Limb (tissue), 2 donors: ENCODE data around the gene GGT1.
"Not testable (repeated sequence)": the region's sequence is repeated elsewhere in the genome, so short reads cannot be mapped to it uniquely, and the experiment has no call there.

Experiments
- DNase-seq, 2 donors: peaks; one replicate each; pipeline ENCODE4 v3.0.0-alpha.2; 2016; ENCODE audit errors: extremely low spot score in 2 of 2

GGT1 gene

GRCh38 chr22:24599514-24599913 lies 3.5 kb upstream of the GGT1 start:
- DNase-seq, result no peak

- DNase-seq, result not testable (repeated sequence)
Measured at GRCh38 chr22:24599958-24600715, 2.9 kb upstream of the GGT1 start.

DNA sequence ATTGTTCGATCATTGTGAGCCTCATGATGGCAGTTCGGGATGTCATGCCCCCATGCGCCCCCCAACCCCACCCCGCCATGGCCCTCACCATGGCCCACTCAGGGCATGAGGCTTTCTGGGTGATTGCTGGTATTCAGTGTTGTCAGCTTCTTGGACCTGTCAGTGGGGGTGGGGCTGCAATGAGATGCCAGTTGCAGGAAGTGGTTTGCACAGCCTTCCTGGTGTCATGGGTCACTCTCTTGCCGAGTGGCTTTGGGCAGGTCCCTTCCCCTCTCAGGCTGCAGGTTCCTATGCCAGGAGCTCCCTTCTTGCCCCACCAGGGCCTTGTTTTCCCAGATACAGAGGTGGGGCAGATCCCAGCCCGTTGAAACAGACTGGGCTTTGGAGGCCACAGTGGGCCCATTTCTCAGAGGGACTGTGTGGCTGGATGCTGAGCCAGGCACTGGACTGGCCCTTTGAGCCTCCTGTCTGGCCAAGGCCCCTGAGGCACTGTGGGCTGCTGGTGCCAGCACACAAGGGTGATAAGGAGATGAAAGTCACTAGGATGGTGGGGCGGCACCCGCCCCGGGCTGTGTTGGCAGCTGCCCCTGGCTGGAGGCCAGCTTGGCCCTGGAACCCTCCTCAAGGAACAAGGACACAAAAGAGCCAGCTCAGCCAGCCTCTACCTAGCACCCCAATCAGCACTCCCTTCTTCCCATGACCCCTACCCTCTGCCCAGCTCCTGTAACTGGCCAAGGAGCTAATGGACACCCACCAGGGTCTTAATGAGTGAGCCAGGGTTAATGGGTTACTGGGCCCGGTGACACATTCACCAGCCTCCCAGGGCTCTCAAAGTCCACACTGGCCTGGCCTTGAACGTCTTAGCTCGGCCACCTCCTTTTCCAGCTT lies 1.5 kb upstream of the GGT1 start:
- peak in 1 of 2 donors; percentile 37 for DNase-seq

- not testable (repeated sequence) for DNase-seq
Measured at GRCh38 chr22:24602105-24602749, 766 bp upstream of the GGT1 start.

- peak in 1 of 2 donors; percentile 36 for DNase-seq
Measured at GRCh38 chr22:24603770-24604629, 1.0 kb downstream of the GGT1 start.

GRCh38 chr22:24606340-24606739 lies 3.3 kb downstream of the GGT1 start:
- DNase-seq, result not testable (repeated sequence)

DNA sequence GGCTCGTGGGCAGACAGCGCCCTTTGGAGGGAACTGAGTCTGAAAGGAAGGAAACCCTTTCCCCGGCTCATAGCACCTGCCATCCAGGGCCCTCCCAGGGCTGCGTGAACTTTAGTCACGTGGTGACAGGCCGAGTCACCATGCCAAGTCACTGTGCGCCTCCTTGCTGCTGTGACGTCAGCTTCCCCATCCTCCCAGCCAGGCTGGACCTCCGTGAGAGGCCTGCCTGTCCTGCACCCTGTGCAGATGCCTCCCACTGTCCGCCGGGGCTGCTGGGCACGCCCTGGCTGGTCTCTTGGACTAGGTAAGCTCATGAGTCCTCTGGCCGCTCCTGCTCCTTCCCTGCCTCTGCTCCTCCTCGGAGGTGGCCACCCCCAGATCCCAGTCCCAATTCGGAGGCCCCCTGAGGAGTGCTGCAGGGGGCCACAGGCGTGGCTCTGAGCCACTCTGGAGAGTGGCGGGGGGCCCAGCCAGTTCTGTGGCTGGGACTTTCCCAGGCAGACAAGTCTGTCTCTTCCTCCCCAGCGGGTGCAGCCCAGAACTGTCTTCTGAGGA lies 4.5 kb downstream of the GGT1 start:
- DNase-seq, result not testable (repeated sequence)

GRCh38 chr22:24608327-24608726 lies 5.3 kb downstream of the GGT1 start:
- not testable (repeated sequence) for DNase-seq

- DNase-seq, result not testable (repeated sequence)
Measured at GRCh38 chr22:24609888-24610287, 6.9 kb downstream of the GGT1 start.

DNA sequence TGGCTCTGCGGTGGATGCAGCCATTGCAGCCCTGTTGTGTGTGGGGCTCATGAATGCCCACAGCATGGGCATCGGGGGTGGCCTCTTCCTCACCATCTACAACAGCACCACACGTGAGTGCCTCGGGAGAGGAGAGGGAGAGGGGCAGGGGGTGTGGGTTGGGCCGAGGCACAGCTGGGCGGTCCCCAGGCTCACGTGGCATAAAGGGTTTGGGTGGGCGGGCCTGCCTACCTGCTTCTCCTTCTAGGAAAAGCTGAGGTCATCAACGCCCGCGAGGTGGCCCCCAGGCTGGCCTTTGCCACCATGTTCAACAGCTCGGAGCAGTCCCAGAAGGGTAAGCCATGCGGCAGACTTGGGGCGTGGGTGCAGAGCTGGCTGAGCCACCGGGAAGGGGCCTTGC lies 11.8 kb downstream of the GGT1 start:
- DNase-seq, result not testable (repeated sequence)

DNA sequence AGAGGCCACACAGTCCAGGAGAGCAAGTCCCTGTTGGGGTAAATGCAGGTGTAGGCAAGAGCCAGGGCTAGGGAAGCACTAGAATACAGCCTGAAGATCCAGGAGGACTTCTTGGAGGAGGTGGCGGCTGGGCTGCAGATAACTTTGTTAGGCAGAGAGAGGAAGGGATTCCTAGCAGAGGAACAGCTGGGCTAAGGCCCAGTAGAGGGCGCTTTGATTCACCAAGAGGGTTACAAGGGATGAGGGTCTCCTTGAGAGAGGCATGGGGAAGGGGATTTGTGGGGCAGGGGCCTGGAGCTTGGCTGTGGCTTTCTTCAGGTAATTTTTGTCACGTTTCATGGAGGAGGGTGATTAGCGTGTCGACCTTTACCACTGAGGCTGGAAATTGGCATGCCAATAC lies 18.3 kb downstream of the GGT1 start:
- not testable (repeated sequence) for DNase-seq

DNA sequence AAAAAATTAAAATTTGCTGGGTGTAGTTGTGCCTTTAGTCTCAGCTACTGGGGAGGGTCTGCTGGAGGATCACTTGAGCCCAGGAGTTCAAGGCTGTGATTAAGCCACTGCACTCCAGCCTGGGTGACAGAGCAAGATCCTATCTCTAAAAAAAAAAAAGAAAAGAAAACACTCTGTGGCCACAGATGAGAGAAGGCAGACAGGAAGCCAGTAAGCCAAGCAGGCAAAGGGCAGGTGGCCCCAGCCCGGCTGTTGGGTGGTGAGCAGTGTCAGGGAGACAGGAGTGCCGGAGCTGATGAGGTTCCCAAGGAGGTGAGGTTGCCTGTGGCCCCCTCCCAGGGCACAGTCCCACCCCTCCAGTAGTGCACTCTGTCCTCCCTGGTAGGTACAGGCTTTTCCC lies 19.6 kb downstream of the GGT1 start:
- not testable (repeated sequence) for DNase-seq

- not testable (repeated sequence) for DNase-seq
Measured at GRCh38 chr22:24627911-24628310, 24.9 kb downstream of the GGT1 start.

DNA sequence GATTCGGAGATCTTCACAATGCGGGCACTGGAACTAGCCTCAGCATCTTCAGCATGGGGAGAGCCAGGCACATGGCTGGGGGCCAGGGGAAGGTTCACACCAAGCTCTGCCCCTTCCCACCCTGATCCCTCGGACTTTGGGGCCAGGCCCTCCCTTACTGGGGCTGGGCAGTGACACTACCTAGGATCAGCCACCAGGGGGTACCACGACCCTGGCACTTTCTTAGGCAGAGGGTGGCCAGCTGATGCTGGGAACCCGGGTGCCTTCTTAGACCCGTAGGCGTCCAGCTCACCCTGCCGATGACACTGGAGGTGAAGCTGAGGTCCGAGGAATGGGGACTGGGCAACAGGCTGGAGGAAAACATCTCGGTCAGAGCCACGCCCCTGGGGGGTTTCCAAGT lies 26.1 kb downstream of the GGT1 start:
- not testable (repeated sequence) for DNase-seq

DNA sequence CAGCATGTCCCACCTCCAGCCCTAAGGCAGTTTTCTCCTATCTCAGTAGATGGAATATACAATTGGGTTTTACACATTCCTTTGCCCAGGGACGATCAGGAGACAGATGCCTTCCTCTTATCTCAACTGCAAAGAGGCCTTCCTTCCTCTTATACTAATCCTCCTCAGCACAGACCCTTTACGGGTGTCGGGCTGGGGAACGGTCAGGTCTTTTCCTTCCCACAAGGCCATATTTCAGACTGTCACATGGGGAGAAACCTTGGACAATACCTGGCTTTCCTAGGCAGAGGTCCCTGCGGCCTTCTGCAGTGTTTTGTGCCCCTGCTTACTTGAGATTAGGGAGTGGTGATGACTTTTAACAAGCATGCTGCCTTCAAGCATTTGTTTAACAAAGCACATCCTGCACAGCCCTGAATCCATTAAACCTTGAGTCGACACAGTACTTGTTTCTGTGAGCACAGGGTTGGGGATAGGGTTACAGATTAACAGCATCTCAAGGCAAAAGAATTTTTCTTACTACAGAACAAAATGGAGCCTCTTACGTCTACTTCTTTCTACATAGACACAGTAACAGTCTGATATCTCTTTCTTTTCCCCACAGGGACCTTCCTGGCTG lies 27.9 kb downstream of the GGT1 start:
- DNase-seq, result not testable (repeated sequence)

- peak in 1 of 2 donors; percentile 42 for DNase-seq
Measured at GRCh38 chr22:24631430-24632122, 28.6 kb downstream of the GGT1 start.

DNA sequence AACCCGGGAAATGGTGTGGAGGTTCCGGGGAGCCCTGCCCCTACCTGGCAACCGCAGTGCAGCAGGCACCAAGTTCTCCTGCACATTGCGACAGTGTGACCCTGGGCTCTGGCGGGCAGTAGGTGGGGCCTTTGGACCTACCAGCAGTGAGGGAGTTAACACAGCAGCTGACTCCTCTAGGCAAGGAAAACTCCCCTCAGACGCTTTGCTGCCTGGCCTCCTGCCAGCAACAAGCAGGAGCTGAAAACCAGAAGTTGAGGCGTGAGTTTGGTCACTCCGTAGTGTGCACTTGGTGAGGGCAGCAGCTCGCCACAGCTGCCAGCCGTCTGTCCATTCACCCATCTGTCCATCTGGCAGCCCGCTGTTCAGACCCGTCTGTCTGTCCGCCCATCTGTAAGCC lies 29.6 kb downstream of the GGT1 start:
- DNase-seq, result peak; percentile 19 to 29

GRCh38 chr22:24633231-24634023 lies 30.4 kb downstream of the GGT1 start:
- DNase-seq, result peak in 1 of 2 donors; percentile 30
